K562 (cell line): ENCODE measurements around the gene ANKLE1. TPM values are rescaled to one million over a fixed set of nuclear protein-coding genes. Genes with fewer than 3 reads are reported as not detected.

Experiments
- ARID4B ChIP-seq: sonication (generic); formaldehyde crosslinking; IDR thresholded peaks from 2 replicates; pipeline ENCODE4 v1.8.0; 2022; ENCODE audit warnings: mild to moderate bottlenecking, missing genetic modification reagents
- ATF4 ChIP-seq: fragments of 450-650 bp; formaldehyde crosslinking; IDR thresholded peaks from 2 replicates; pipeline ENCODE4 v1.4.0; 2022; ENCODE audit warnings: mild to moderate bottlenecking, moderate library complexity
- CTCF ChIP-seq, 3 experiments: IDR thresholded peaks in 2 of 3; conservative IDR thresholded peaks in 1 of 3; 2 replicates each; pipeline ENCODE4 v1.5.1; 2011 to 2012; ENCODE audit warnings: low read length in 3 of 3, mild to moderate bottlenecking in 3 of 3, control low read depth in 2 of 3, improper control_type of control experiment in 1 of 3, inconsistent platforms in 1 of 3, low read depth in 1 of 3, mixed read lengths in 1 of 3, moderate library complexity in 1 of 3; ENCODE audit not compliant: insufficient read depth in 2 of 3
- DLX4 ChIP-seq: fragments of 250-450 bp; sonication (Bioruptor Pico); IDR thresholded peaks from 2 replicates; pipeline ENCODE4 v1.6.1; 2021; ENCODE audit warnings: mild to moderate bottlenecking
- DPF2 ChIP-seq: fragments of 450-650 bp; IDR thresholded peaks from 2 replicates; pipeline ENCODE4 v1.6.1; 2016
- FOXK2 ChIP-seq, 2 experiments: fragments of 450-650 bp; IDR thresholded peaks in 1 of 2; conservative IDR thresholded peaks in 1 of 2; 2 replicates each; pipeline ENCODE4 v1.6.1; 2016; ENCODE audit warnings: low read depth in 2 of 2, mild to moderate bottlenecking in 1 of 2
- FOXO4 ChIP-seq: fragments of 450-650 bp; formaldehyde crosslinking; IDR thresholded peaks from 2 replicates; pipeline ENCODE4 v1.4.0; 2020; ENCODE audit warnings: mild to moderate bottlenecking, moderate library complexity
- GTF2A2 ChIP-seq: IDR thresholded peaks from 2 replicates; pipeline ENCODE4 v1.6.1; 2016; ENCODE audit warnings: mild to moderate bottlenecking, missing genetic modification characterization, missing compliant biosample characterization
- KLF10 ChIP-seq: fragments of 250-450 bp; sonication (Bioruptor Pico); IDR thresholded peaks from 2 replicates; pipeline ENCODE4 v1.6.1; 2021; ENCODE audit warnings: matching md5 sums
- MAZ ChIP-seq, 2 experiments: fragments of 450-650 bp in 1 of 2; sonication (generic) in 1 of 2; formaldehyde crosslinking; IDR thresholded peaks in 1 of 2; conservative IDR thresholded peaks in 1 of 2; 2 replicates each; pipeline versions ENCODE4 v1.4.0 to v1.5.0; 2020; ENCODE audit warnings: mild to moderate bottlenecking in 1 of 2, missing genetic modification reagents in 1 of 2
- SIN3A ChIP-seq, 2 experiments: fragments of 150-350 bp in 1 of 2; IDR thresholded peaks; 2 replicates each; pipeline ENCODE4 v1.6.1; 2011 to 2016; ENCODE audit warnings: borderline replicate concordance in 2 of 2, low read depth in 2 of 2, low read length in 2 of 2, mild to moderate bottlenecking in 2 of 2, moderate library complexity in 2 of 2; ENCODE audit not compliant: control insufficient read depth in 1 of 2
- SIRT6 ChIP-seq: IDR thresholded peaks from one replicate; pipeline ENCODE4 v1.6.1; 2012; ENCODE audit warnings: low read depth, mild to moderate bottlenecking, control low read depth, inconsistent platforms, low read length, moderate library complexity
- SOX6 ChIP-seq: fragments of 450-650 bp; IDR thresholded peaks from 2 replicates; pipeline ENCODE4 v1.6.1; 2014; ENCODE audit warnings: mild to moderate bottlenecking
- ZNF134 ChIP-seq: fragments of 250-450 bp; sonication (Bioruptor Pico); conservative IDR thresholded peaks from 2 replicates; pipeline ENCODE4 v1.4.0; 2020
- ZNF143 ChIP-seq: sonication (generic); formaldehyde crosslinking; IDR thresholded peaks from 2 replicates; pipeline ENCODE4 v1.9.0; 2022; ENCODE audit warnings: mild to moderate bottlenecking, missing genetic modification reagents
- ZNF175 ChIP-seq: fragments of 200-800 bp; sonication (Bioruptor generic); IDR thresholded peaks from 2 replicates; pipeline ENCODE4 v1.6.1; 2016; ENCODE audit warnings: low read depth, mild to moderate bottlenecking, missing genetic modification characterization, missing compliant biosample characterization
- ZNF347 ChIP-seq: fragments of 450-650 bp; formaldehyde crosslinking; IDR thresholded peaks from 2 replicates; pipeline ENCODE4 v1.4.0; 2020; ENCODE audit warnings: low read depth, mild to moderate bottlenecking, moderate library complexity
- polyA plus RNA-seq, 8 experiments: library from polyadenylated mRNA; depleted of rRNA in 4 of 8; stranded (reverse) in 5 of 8; unstranded in 3 of 8; fragments of >200 nt; fragmentation: Nextera tagmentation in 2 of 8; fragmentation: Illumina TruSeq in 1 of 8; extraction: Ambion mirVana in 2 of 8; extraction: Trizol in 1 of 8; gene quantifications; 2 replicates each; pipeline versions ENCODE4 v1.2.1 to v1.2.3, GENCODE V29; 2011 to 2014; ENCODE audit warnings: inconsistent platforms in 1 of 8, missing spikeins in 1 of 8
- total RNA-seq, 7 experiments: library from RNA; depleted of rRNA in 6 of 7; stranded (reverse); fragments of >200 nt in 6 of 7; fragmentation: Illumina TruSeq in 2 of 7; extraction: Trizol in 2 of 7; gene quantifications; 2 replicates each; pipeline versions ENCODE4 v1.2.1 to v1.2.3, GENCODE V29; 2011 to 2021; ENCODE audit warnings: low replicate concordance in 1 of 7

The ANKLE1 gene
- total and polyA plus RNA-seq, 9 of the 15 experiments (the other 6 are each of a cell fraction or from before 2014, with no cell fraction given), result 0.63 to 9.2 (median 2.9) TPM

- TF ChIP-seq DLX4 (CRISPR knock-in tag), result no peak
- no peak for TF ChIP-seq ZNF347
- no peak for TF ChIP-seq KLF10 (CRISPR knock-in tag)
- no peak for TF ChIP-seq ZNF143 (CRISPR knock-in tag)
- TF ChIP-seq ZNF175 (CRISPR knock-in tag), result no peak
- no peak for TF ChIP-seq FOXO4
- TF ChIP-seq MAZ (CRISPR knock-in tag; conservative IDR thresholded peaks at IDR 0.05 in 1 of 2, IDR thresholded peaks at IDR 0.05 in 1 of 2), result no peak
- TF ChIP-seq DPF2, result peak; percentile 37; the same call in 1 of the 2 replicates
- TF ChIP-seq ARID4B (CRISPR knock-in tag), result no peak
- no peak for TF ChIP-seq SIRT6
- TF ChIP-seq SOX6, result no peak
- no peak for TF ChIP-seq FOXK2 (conservative IDR thresholded peaks at IDR 0.05 in 1 of 2, IDR thresholded peaks at IDR 0.05 in 1 of 2; ENCODE audit: low read depth in 2 of 2)
- TF ChIP-seq SIN3A (IDR thresholded peaks at IDR 0.05; ENCODE audit: borderline replicate concordance in 2 of 2, control insufficient read depth in 1 of 2, low read depth in 2 of 2, low read length in 2 of 2), result no peak
- 0 out of 2 replicates have a peak, but pooled peaks have one; percentile 7 for TF ChIP-seq ZNF134 (CRISPR knock-in tag)
- TF ChIP-seq GTF2A2 (tag), result no peak
- TF ChIP-seq CTCF (IDR thresholded peaks at IDR 0.05 in 2 of 3, conservative IDR thresholded peaks at IDR 0.05 in 1 of 3; ENCODE audit: insufficient read depth in 2 of 3, low read depth in 1 of 3, low read length in 3 of 3), result peak in 2 of 3 experiments; percentile 22 to 40; a peak in 3 of 6 replicates
- no peak for TF ChIP-seq ATF4 (CRISPR knock-in tag)
Measured at GRCh38 chr19:17296273-17296672, 14.6 kb downstream of the ANKLE1 start (continued).
